Activated naive CD4-positive, alpha-beta T cell treated with anti-CD3 and anti-CD28 coated beads, Interleukin-2, amount 50 U/mL, for 72 hours (primary cell): ENCODE data around the gene ARPC1A. TPM values are rescaled to one million over a fixed set of nuclear protein-coding genes. Genes with fewer than 3 reads are reported as not detected.
"Not testable (repeated sequence)": the region's sequence is repeated elsewhere in the genome, so short reads cannot be mapped to it uniquely, and the experiment has no call there.

Experiments used
- ATAC-seq, 2 donors: fragments of 150-1000 bp; cut with Tn5 transposase; 2 replicates each; pipeline ENCODE4 v1.10.0; 2021; ENCODE audit warnings: mild to moderate bottlenecking in 2 of 2, moderate library complexity in 2 of 2
- DNase-seq, 2 donors: peaks; one replicate each; pipeline ENCODE4 v3.0.0; 2021 to 2022; ENCODE audit warnings: low spot score in 2 of 2
- H3K27ac Mint-ChIP-seq, 2 donors: one replicate each; pipeline ENCODE4 v1.8.0; 2022; ENCODE audit warnings: mild to moderate bottlenecking in 2 of 2, mixed read lengths in 2 of 2
- H3K36me3 Mint-ChIP-seq, 2 donors: one replicate each; pipeline ENCODE4 v1.8.0; 2022; ENCODE audit warnings: mixed read lengths in 2 of 2
- H3K9me3 Mint-ChIP-seq, 2 donors: one replicate each; pipeline ENCODE4 v1.8.0; 2022; ENCODE audit warnings: mixed read lengths in 2 of 2
- total RNA-seq, 2 donors: library from RNA; stranded (reverse); gene quantifications; one replicate each; pipeline ENCODE4 v1.2.3, GENCODE V29; 2022

The ARPC1A gene
- total RNA-seq, 2 donors from 2014 or later, result 43.5 to 57.2 TPM

DNA sequence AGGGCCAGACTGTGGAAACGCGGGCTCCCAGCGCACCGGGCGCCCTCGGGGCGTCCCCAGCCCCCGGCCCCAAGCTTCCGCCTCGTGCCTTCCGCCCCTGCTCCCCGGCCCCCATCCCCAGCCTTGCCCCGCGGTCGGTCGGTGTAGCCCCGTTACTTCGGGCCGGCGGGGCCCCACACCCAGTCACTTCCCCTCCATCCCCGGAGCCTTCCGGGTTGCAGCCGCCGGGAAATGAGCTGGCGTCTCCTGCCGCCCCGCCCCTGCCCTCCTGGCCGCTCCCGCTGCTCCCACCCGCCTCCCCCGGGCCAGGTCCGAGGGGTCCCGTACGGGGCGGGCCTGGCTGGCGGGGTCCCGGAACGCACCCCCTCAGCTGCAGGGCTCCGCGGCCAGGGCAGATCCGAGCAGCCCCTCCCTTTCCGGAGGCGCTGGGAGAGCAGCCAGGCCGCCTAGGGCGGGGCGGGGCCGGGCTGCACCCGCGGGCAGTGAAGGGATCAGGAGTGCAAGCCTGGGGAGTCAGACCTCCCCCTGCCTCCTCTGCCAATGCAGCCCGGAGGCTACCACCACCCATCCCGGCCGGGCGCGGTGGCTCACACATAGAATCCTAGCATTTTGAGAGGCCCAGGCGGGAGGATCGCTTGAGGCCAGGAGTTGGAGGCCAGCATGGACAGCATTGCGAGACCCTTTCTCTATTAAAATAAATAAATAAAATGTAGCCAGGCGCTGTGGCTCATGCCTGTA lies 49.5 kb downstream of the ARPC1A start:
- H3K36me3 Mint-ChIP-seq, result peaks cover 0 to 19% of the 10 kb centered on the region in 2 donors
- peak; percentile 75 to 81 for DNase-seq
- no peaks in the 10 kb centered on the region for H3K9me3 Mint-ChIP-seq
- H3K27ac Mint-ChIP-seq, result peak overlapping the region; percentile 72 to 85
- peak; percentile 50 to 66 for ATAC-seq

DNA sequence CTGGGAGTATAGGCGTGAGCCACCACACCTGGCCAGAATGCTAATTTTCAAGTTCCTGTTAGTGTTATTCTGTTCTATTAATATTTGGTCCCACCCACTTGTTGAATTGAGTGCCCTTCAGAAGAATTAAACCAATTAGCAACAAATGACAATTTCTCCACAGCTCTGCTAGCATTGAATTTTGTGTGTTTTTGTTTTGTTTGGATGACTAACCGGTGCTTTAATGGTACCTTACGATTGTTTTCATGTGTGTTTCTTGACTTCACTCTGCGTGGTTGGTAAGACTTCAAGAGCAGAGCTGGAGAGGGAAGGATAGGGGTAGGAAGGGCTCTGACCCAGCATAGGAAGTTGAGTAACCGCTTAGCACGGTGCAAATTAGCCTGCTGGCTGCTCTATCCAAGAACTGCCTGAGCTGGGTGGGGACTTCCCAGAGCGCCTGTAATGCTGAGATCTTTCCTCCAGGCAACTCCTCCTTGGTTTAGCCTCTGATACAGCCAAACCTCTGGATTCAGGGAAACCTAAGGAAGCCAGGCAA lies 53.4 kb downstream of the ARPC1A start:
- DNase-seq (peak in 1 of 2 donors; percentile 41), ATAC-seq (peak; percentile 17 to 25)
- Mint-ChIP-seq H3K27ac (peak overlapping the region; percentile 93 to 95), H3K9me3 (no peaks in the 10 kb centered on the region), H3K36me3 (peaks cover 13 to 35% of the 10 kb centered on the region in 2 donors)

DNA sequence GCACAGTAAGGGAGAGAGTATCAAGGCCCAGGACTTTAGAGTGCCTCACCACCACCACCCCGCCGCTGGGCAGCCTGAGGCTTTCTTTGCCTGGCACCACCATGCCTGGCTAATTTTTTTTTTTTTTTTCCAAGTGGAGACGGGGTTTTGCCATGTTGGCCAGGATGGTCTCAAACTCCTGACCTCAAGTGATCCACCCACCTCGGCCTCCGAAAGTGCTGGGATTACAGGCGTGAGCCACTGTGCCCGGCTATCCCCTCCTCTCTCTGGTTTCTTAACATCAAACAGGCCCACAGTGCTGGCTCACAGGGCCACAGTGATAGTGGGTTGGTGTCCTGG lies 54.0 kb downstream of the ARPC1A start:
- not testable (repeated sequence) for DNase-seq, ATAC-seq, H3K9me3 Mint-ChIP-seq
- Mint-ChIP-seq H3K36me3 (peaks cover 13 to 35% of the 10 kb centered on the region in 2 donors), H3K27ac (peak overlapping the region; percentile 93 to 95)

DNA sequence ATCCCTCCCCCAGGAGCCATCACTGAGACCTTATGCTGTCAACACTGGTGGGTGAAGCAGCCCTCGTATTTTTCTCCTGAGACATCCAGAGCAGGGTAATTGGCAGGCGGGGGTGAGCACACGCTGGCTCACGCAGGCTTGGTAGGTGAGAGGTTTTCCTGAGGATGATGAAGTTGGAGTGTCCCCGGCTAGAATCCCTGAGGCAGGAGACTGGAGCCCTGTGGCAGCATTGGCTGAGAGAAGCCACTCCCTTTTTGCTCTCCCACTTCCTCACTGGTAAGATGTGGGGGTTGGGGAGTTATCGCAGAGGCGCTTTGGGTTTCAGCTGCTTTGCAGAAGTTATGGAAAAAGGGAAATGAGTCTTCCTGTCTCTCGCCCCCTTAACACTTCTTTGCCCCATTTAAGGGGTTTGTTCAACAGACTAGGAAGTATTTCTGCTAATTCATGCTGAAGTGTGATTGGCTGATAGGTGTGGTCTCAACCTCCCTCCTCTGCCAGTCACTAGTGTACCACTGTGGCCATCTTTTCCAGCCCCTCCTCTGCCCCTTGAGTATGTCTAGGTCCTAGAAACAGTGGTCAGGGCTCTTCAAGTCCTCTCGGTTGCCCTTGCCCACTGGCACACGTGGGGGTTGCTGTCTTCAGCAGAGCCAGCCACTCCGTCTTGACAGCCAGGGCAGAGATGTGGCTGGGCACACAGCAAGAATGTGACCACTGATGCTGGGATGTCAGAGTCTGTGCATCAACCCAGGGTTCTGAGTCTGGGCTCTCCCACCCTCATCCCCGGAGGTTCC lies 54.5 kb downstream of the ARPC1A start:
- Mint-ChIP-seq H3K36me3 (peaks cover 13 to 35% of the 10 kb centered on the region in 2 donors), H3K27ac (peak overlapping the region; percentile 93 to 95), H3K9me3 (no peaks in the 10 kb centered on the region)
- peak; percentile 37 to 70 for DNase-seq
- ATAC-seq, result peak; percentile 30 to 47

DNA sequence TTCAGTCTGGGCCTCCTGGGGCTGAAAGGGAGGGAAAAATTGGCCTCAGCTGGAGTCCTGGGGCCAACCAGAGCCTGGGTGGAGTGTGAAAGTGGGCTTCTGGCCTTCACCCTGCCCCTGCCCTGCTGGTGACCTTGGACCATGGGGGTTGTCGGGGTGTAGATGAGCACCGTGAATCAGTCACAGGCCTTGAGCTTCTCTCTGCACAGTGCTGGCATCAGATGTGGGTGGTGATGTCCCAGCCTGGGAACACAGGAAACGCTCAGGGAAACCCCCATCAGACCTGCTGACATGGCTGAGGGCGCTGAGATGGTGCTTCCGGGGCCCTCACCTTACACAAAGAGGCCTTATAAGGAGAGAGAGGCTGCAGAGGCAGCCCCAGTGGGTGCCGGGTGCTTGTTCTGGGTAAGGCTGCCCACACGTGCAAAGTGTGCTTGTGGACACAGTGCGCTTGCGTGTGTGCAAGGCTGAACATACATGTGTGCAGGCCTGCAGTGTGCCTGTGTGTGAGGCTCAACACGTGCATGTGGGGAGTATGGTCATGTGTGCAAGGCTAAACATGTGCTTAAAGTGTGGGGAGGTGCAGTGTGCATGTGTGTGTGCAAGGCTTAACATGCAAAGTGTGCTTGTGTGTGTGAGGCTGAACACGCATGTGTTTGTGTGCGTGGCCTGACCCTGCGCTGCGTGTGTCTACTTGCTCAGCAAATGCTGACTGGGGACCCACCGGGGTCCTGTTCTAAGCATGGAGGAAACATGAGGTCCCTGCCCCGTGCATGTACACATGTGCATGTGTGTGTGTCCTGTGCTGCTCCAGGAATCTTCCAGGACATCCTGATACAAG lies 55.3 kb downstream of the ARPC1A start:
- no peaks in the 10 kb centered on the region for H3K9me3 Mint-ChIP-seq
- DNase-seq (peak; percentile 80 to 93), ATAC-seq (peak; percentile 89 to 90)
- peaks cover 13 to 35% of the 10 kb centered on the region in 2 donors for H3K36me3 Mint-ChIP-seq
- H3K27ac Mint-ChIP-seq, result peak overlapping the region; percentile 93 to 95

DNA sequence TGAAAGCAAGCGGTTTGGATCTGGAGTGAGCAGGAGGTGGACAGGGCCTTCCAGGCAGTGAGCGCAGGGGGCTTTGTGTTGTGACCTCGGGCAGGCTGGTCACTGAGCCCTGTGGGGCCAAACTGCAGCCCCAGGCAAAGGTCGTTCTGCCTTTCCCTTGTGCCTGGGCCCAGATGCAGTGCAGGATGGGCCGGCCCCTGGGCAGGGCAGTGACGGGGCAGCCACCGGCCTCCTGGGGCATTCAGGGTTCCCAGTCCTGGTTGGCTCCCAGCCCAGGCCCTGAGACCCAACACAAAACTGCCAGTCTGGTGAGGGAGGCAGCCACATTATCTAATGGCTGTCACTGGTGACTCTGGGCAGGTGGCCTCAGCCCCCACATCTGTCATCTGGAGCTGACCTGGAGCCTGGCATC lies 56.0 kb downstream of the ARPC1A start:
- Mint-ChIP-seq H3K27ac (peak overlapping the region in 1 of 2 donors; percentile 93), H3K36me3 (peaks cover 13 to 35% of the 10 kb centered on the region in 2 donors), H3K9me3 (no peaks in the 10 kb centered on the region)
- ATAC-seq (no peak), DNase-seq (no peak)

DNA sequence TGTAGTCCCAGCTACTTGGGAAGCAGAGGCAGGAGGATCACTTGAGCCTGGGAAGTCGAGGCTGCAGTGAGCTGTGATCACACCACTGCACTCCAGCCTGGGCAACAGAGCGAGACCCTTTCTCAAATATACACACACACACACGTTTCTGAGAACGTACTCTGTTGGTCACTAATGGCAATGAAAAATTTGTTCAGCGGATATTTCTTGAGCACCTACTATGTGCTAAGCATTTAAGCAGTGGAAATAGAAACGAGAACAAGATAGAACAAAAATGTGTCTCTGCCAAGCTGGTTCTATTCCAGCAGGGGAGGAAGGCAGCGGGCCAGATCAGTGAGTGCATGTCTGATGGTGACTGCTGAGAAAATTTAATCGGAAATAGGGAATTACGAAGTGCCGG lies 57.5 kb downstream of the ARPC1A start:
- DNase-seq (no peak), ATAC-seq (no peak)
- Mint-ChIP-seq H3K36me3 (peaks cover 17 to 26% of the 10 kb centered on the region in 2 donors), H3K9me3 (no peaks in the 10 kb centered on the region), H3K27ac (peak overlapping the region; percentile 82 to 95)

DNA sequence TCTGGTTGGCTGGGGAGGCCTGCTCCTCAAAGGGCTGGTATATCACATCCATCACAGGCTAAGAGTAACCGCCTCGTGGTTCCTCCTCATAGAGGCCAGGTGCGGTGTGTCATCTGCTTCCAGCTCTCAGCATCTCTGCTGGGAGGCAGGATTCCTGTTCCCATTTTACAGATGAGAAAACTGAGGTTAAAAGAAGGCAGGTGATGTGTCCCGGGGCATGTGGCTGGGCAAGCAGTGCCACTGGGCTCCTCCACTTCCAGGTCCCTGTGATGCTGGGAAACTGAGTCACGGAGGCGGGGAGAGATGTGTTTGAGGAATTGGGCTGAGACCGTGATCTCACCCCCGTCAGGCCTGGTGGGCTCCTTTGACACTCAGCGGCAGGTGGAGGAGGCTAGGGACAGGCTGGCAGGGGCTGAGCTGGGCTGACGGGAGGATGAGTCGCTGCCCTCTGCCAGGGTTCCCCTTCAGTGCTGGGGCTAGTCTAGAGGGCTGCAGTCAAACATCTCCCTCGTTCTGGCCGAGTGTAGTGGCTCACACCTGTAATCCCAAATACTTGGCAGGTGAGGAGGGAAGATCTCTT lies 58.2 kb downstream of the ARPC1A start:
- H3K27ac Mint-ChIP-seq, result peak overlapping the region in 1 of 2 donors; percentile 82
- ATAC-seq (no peak), DNase-seq (no peak)
- H3K36me3 Mint-ChIP-seq, result peaks cover 20 to 25% of the 10 kb centered on the region in 2 donors
- no peaks in the 10 kb centered on the region for H3K9me3 Mint-ChIP-seq

DNA sequence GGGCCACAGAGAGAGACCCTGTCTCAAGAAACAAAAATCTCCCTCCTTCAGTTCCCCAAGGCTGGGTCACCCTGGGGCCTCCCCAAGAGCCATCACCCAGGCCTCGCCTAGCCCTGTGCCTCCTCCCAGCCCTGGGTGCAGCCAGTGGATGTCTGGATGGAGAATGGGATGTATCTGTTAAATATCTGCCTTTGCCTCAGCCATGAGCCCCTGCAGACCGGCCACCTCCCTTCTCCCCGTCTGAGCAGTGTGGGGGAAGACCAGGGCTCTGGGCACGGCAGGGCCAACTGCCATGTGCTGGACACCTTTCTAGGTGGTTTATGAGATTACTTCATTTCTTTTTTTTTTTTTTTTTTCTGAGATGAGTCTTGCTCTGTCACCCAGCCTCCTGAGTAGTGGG lies 58.8 kb downstream of the ARPC1A start:
- no peaks in the 10 kb centered on the region for H3K9me3 Mint-ChIP-seq
- DNase-seq (no peak), ATAC-seq (no peak)
- H3K27ac Mint-ChIP-seq, result peak overlapping the region in 1 of 2 donors; percentile 36
- H3K36me3 Mint-ChIP-seq, result peaks cover 20% of the 10 kb centered on the region in 2 donors

DNA sequence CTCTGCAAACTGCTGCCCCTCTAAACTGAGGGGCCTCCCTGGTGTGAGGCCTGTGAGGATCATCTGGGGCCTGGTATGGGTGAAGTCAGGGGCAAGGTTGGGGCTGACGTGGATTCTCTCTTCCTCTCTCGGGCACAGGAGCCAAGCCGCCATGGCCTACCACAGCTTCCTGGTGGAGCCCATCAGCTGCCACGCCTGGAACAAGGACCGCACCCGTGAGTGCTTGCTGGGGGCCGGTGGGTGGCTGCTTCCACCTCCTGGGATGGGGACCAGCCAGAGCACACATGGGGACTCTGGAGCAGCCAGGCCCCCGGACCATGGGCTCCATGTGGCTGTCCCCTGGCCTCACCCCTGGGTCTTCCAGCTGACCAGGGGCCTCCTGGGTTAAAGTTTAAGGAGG lies 59.9 kb downstream of the ARPC1A start:
- DNase-seq (no peak), ATAC-seq (no peak)
- no peaks in the 10 kb centered on the region for H3K9me3 Mint-ChIP-seq
- H3K27ac Mint-ChIP-seq, result peak overlapping the region; percentile 74 to 75
- peaks cover 17 to 20% of the 10 kb centered on the region in 2 donors for H3K36me3 Mint-ChIP-seq

DNA sequence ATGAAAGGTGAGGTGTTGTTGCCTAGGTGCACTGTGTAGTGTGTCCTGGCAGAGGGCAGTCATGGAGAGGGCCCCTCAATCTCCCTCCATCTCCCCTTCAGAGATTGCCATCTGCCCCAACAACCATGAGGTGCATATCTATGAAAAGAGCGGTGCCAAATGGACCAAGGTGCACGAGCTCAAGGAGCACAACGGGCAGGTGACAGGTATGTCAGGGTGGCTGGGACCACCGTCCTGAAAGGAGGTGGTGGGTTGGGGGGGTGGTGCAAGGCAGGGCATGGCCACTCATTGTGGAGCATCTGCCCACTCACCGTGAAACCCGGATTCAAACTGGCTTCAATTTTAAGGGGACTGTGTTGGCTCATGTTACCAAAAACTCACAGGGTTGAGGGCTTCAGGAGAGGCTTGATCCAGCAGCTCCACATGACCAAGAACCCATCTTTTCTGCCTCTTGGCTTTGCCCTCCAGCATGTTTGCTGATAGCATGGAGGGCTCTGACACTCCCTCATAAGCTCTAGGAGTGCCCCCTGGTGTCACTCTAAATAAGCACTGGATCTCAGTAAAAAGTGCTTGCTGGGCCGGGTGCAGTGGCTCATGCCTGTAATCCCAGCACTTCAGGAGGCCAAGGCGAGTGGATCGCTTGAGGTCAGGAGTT lies 61.0 kb downstream of the ARPC1A start:
- peak overlapping the region; percentile 22 to 75 for H3K27ac Mint-ChIP-seq
- peaks cover 15 to 22% of the 10 kb centered on the region in 2 donors for H3K36me3 Mint-ChIP-seq
- peak; percentile 48 to 50 for ATAC-seq

DNA sequence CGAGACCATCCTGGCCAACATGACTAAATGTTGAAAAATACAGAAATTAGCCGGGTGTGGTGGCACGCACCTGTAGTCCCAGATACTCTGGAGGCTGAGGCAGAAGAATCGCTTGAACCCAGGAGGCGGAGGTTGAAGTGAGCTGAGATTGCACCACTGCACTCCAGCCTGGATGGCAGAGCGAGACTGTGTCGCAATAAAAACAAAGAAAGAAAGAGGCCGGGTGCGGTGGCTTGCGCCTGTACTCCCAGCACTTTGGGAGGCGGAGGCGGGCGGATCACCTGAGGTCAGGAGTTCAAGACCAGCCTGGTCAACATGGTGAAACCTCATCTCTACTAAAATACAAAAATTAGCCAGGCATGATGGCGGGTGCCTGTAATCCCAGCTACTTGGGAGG lies 61.5 kb downstream of the ARPC1A start:
- H3K36me3 Mint-ChIP-seq, result peaks cover 15 to 24% of the 10 kb centered on the region in 2 donors
- not testable (repeated sequence) for DNase-seq, ATAC-seq, H3K9me3 Mint-ChIP-seq
- H3K27ac Mint-ChIP-seq, result peak overlapping the region in 1 of 2 donors; percentile 22

More for the DNA sequence above, 61.0 kb downstream of the ARPC1A start:
- no peaks in the 10 kb centered on the region for H3K9me3 Mint-ChIP-seq
- DNase-seq, result no peak

DNA sequence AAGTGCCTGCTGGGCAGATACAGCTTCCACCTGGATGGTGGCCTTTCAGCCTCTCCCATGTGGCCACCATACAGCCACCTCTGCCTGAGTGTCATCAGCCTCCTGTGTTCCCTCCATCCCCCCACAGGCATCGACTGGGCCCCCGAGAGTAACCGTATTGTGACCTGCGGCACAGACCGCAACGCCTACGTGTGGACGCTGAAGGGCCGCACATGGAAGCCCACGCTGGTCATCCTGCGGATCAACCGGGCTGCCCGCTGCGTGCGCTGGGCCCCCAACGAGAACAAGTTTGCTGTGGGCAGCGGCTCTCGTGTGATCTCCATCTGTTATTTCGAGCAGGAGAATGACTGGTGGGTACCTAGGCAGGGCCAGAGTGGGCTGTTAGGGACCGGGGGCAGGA lies 62.2 kb downstream of the ARPC1A start:
- DNase-seq (no peak), ATAC-seq (no peak)
- peak overlapping the region in 1 of 2 donors; percentile 48 for H3K27ac Mint-ChIP-seq
- peaks cover 15 to 24% of the 10 kb centered on the region in 2 donors for H3K36me3 Mint-ChIP-seq
- H3K9me3 Mint-ChIP-seq, result no peaks in the 10 kb centered on the region

DNA sequence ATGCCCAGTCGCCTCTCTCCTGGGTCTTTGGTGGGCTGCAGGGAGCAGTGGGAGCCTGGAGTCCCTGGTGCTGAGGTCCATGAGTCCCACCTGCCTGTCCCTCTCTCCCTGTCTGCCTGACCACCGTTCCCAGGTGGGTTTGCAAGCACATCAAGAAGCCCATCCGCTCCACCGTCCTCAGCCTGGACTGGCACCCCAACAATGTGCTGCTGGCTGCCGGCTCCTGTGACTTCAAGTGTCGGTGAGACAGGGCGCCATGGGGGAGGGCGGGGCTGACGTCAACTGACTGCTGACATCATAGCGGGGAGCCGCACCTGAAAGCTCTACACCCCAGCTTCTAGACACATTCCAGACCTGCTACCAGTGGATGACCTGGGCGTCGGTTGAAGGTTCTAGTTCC lies 64.1 kb downstream of the ARPC1A start:
- Mint-ChIP-seq H3K36me3 (peaks cover 7 to 21% of the 10 kb centered on the region in 2 donors), H3K27ac (no peak overlapping the region), H3K9me3 (no peaks in the 10 kb centered on the region)
- no peak for ATAC-seq
- DNase-seq, result no peak

DNA sequence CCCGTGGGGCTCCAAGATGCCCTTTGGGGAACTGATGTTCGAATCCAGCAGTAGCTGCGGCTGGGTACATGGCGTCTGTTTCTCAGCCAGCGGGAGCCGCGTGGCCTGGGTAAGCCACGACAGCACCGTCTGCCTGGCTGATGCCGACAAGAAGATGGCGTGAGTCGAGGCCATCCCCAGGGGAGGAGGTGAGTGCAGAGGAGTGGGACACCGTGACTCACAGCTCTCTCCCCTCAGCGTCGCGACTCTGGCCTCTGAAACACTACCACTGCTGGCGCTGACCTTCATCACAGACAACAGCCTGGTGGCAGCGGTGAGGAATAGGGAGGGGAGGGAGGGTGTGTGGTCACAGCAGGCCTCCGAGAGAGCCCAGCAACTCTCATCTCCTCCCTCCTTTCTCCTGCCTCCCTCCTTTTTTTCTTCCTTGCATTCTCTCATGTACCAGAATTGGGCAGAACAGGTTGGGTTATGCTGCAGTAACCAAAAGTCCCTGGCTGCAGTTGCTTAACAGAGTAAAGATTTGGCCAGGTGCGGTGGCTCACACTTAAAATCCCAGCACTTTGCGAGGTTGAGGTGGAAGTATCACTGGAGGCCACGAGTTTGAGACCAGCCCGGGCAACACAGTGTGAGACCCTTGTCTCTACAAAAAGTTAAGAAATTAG lies 65.4 kb downstream of the ARPC1A start:
- DNase-seq, result no peak
- Mint-ChIP-seq H3K36me3 (peaks cover 7 to 21% of the 10 kb centered on the region in 2 donors), H3K27ac (peak overlapping the region; percentile 35 to 60), H3K9me3 (no peaks in the 10 kb centered on the region)
- no peak for ATAC-seq
